GM21717 (cell line): ENCODE data around the gene B4GALT5.
A peak's percentile ranks its signal among the peaks of the same experiment; 100 is the strongest.
"Not testable (repeated sequence)": the region's sequence is repeated elsewhere in the genome, so short reads cannot be mapped to it uniquely, and the experiment has no call there.

Experiments
- ATAC-seq: cut with Tn5 transposase; IDR thresholded peaks from one replicate; pipeline ENCODE4 v1.9.1; 2021; ENCODE audit warnings: mild to moderate bottlenecking, moderate library complexity; ENCODE audit not compliant: unreplicated experiment

B4GALT5 gene

GRCh38 chr20:49713753-49714712 lies at the start of gene B4GALT5:
TSS of gene B4GALT5 (minus strand) at chr20:49713878. CDS start at chr20:49713690, 188 bp downstream.
- ATAC-seq: peak; percentile 69

- ATAC-seq: no peak
Observed at GRCh38 chr20:49762940-49763766, 49.5 kb upstream of the B4GALT5 start.

- not testable (repeated sequence) for ATAC-seq
Observed at GRCh38 chr20:49761888-49762287, 48.2 kb upstream of the B4GALT5 start.

- no peak for ATAC-seq
Observed at GRCh38 chr20:49759266-49759950, 45.7 kb upstream of the B4GALT5 start.

- no peak for ATAC-seq
Observed at GRCh38 chr20:49758781-49759180, 45.1 kb upstream of the B4GALT5 start.

- no peak for ATAC-seq
Observed at GRCh38 chr20:49757597-49757996, 43.9 kb upstream of the B4GALT5 start.

- no peak for ATAC-seq
Observed at GRCh38 chr20:49756241-49756640, 42.6 kb upstream of the B4GALT5 start.

- ATAC-seq: no peak
Observed at GRCh38 chr20:49754596-49754995, 40.9 kb upstream of the B4GALT5 start.

- no peak for ATAC-seq
Observed at GRCh38 chr20:49753133-49753532, 39.5 kb upstream of the B4GALT5 start.

- no peak for ATAC-seq
Observed at GRCh38 chr20:49752201-49752903, 38.7 kb upstream of the B4GALT5 start.

GRCh38 chr20:49751397-49751736 lies 37.7 kb upstream of the B4GALT5 start:
- no peak for ATAC-seq

- peak; percentile 51 for ATAC-seq
Observed at GRCh38 chr20:49750611-49751396, 37.1 kb upstream of the B4GALT5 start.

- no peak for ATAC-seq
Observed at GRCh38 chr20:49749625-49750024, 35.9 kb upstream of the B4GALT5 start.

GRCh38 chr20:49748525-49748838 lies 34.8 kb upstream of the B4GALT5 start:
- no peak for ATAC-seq

- ATAC-seq: no peak
Observed at GRCh38 chr20:49747707-49748524, 34.2 kb upstream of the B4GALT5 start.

GRCh38 chr20:49742948-49743347 lies 29.3 kb upstream of the B4GALT5 start:
- no peak for ATAC-seq

- no peak for ATAC-seq
Observed at GRCh38 chr20:49741977-49742376, 28.3 kb upstream of the B4GALT5 start.

- ATAC-seq: no peak
Observed at GRCh38 chr20:49740807-49741206, 27.1 kb upstream of the B4GALT5 start.

- ATAC-seq: no peak
Observed at GRCh38 chr20:49739042-49739441, 25.4 kb upstream of the B4GALT5 start.
